CD4-positive, alpha-beta memory T cell (primary cell): ENCODE results near the gene OGFOD3. TPM values are rescaled to one million over a fixed set of nuclear protein-coding genes. Genes with fewer than 3 reads are reported as not detected.
"Not testable (repeated sequence)": the region's sequence is repeated elsewhere in the genome, so short reads cannot be mapped to it uniquely, and the experiment has no call there.

Source experiments
- CTCF ChIA-PET: fragments of 350-600 bp; sonication (Branson Sonifier 250); formaldehyde crosslinking; loops from one replicate; lab custom pipeline; 2021; ENCODE audit warnings: inconsistent platforms; ENCODE audit not compliant: partially characterized antibody; lab: Charles Lee
- POLR2A ChIA-PET: fragments of 350-600 bp; sonication (Branson Sonifier 250); formaldehyde crosslinking; loops from one replicate; lab custom pipeline; 2021; ENCODE audit not compliant: partially characterized antibody; lab: Charles Lee
- DNase-seq, 5 donors: peaks; one replicate each; pipeline versions ENCODE4 v3.0.0 to v3.0.0-alpha.2; 2020 to 2022; ENCODE audit warnings: mixed read lengths in 1 of 5
- H3K27ac ChIP-seq: one replicate; pipeline ENCODE4 v1.7.0; 2013; ENCODE audit warnings: low read depth, low read length
- H3K27me3 ChIP-seq: 2 replicates; pipeline ENCODE4 v1.7.0; 2013; ENCODE audit warnings: mild to moderate bottlenecking, low read length, moderate library complexity; ENCODE audit not compliant: insufficient read depth
- H3K36me3 ChIP-seq: 2 replicates; pipeline ENCODE4 v1.7.0; 2013; ENCODE audit warnings: mild to moderate bottlenecking, low read length, moderate library complexity; ENCODE audit not compliant: insufficient read depth
- H3K4me1 ChIP-seq: 2 replicates; pipeline ENCODE4 v1.7.0; 2013; ENCODE audit warnings: mild to moderate bottlenecking, low read length, moderate library complexity; ENCODE audit not compliant: insufficient read depth
- H3K4me3 ChIP-seq, 2 donors: one replicate each; pipeline ENCODE4 v1.7.0; 2013; ENCODE audit warnings: low read length in 2 of 2, mild to moderate bottlenecking in 1 of 2
- H3K9me3 ChIP-seq, 2 donors: one replicate each; pipeline ENCODE4 v1.7.0; 2013; ENCODE audit warnings: low read length in 2 of 2, control low read depth in 1 of 2; ENCODE audit not compliant: control insufficient read depth in 1 of 2
- H3K27ac Mint-ChIP-seq, 7 donors: one replicate each; pipeline ENCODE4 v1.8.0; 2020 to 2021; ENCODE audit warnings: mixed read lengths in 7 of 7, mild to moderate bottlenecking in 6 of 7, inconsistent platforms in 3 of 7, moderate library complexity in 3 of 7
- H3K27me3 Mint-ChIP-seq, 2 donors: one replicate each; pipeline ENCODE4 v1.8.0; 2020 to 2021; ENCODE audit warnings: mixed read lengths in 2 of 2
- H3K36me3 Mint-ChIP-seq, 2 donors: one replicate each; pipeline ENCODE4 v1.8.0; 2020 to 2021; ENCODE audit warnings: mixed read lengths in 2 of 2, inconsistent platforms in 1 of 2, mild to moderate bottlenecking in 1 of 2
- H3K4me1 Mint-ChIP-seq, 4 donors: one replicate each; pipeline ENCODE4 v1.8.0; 2020 to 2021; ENCODE audit warnings: mixed read lengths in 4 of 4, mild to moderate bottlenecking in 1 of 4
- H3K4me3 Mint-ChIP-seq, 8 donors: one replicate each; pipeline ENCODE4 v1.8.0; 2020 to 2021; ENCODE audit warnings: mixed read lengths in 8 of 8, mild to moderate bottlenecking in 7 of 8, moderate library complexity in 6 of 8, inconsistent platforms in 3 of 8
- H3K9me3 Mint-ChIP-seq, 8 donors: one replicate each; pipeline ENCODE4 v1.8.0; 2020 to 2021; ENCODE audit warnings: mixed read lengths in 8 of 8, mild to moderate bottlenecking in 5 of 8, inconsistent platforms in 3 of 8, moderate library complexity in 1 of 8
- intact Hi-C: fragments of 100-400 bp; cut with micrococcal nuclease; formaldehyde crosslinking; loops from one replicate; pipeline ENCODE4 v1.15.1; 2023
- polyA plus RNA-seq, 2 donors: library from polyadenylated mRNA; unstranded; fragments of 300-500 nt; fragmentation: Illumina TruSeq; gene quantifications; one replicate each; pipeline ENCODE4 v1.2.3, GENCODE V29; 2021
- total RNA-seq, 2 experiments: library from RNA; stranded (reverse); gene quantifications; one replicate each; pipeline ENCODE4 v1.2.3, GENCODE V29; 2021

The OGFOD3 gene
- total and polyA plus RNA-seq, 4 experiments from 2014 or later, result 23.4 to 36.1 (median 29.5) TPM

- DNase-seq, result no peak
- peaks cover 14% of the 10 kb centered on the region for H3K4me1 ChIP-seq
- Mint-ChIP-seq H3K4me3 (no peak overlapping the region), H3K4me1 (peaks cover 2 to 11% (median 7%) of the 10 kb centered on the region in 4 donors), H3K9me3 (no peaks in the 10 kb centered on the region), H3K27ac (no peak overlapping the region), H3K27me3 (peaks cover 9 to 19% of the 10 kb centered on the region in 2 donors), H3K36me3 (no peaks in the 10 kb centered on the region)
- POLR2A ChIA-PET, result no interaction called here
- H3K4me3 ChIP-seq, result no peak overlapping the region
- no peak overlapping the region for H3K27ac ChIP-seq
- H3K36me3 ChIP-seq, result no peaks in the 10 kb centered on the region
- H3K27me3 ChIP-seq, result peaks cover 6% of the 10 kb centered on the region
- intact Hi-C loops, result no loop called here
- H3K9me3 ChIP-seq, result no peaks in the 10 kb centered on the region
- CTCF ChIA-PET, result no interaction called here
Measured at GRCh38 chr17:82366749-82367148, 51.6 kb downstream of the OGFOD3 start.

DNA sequence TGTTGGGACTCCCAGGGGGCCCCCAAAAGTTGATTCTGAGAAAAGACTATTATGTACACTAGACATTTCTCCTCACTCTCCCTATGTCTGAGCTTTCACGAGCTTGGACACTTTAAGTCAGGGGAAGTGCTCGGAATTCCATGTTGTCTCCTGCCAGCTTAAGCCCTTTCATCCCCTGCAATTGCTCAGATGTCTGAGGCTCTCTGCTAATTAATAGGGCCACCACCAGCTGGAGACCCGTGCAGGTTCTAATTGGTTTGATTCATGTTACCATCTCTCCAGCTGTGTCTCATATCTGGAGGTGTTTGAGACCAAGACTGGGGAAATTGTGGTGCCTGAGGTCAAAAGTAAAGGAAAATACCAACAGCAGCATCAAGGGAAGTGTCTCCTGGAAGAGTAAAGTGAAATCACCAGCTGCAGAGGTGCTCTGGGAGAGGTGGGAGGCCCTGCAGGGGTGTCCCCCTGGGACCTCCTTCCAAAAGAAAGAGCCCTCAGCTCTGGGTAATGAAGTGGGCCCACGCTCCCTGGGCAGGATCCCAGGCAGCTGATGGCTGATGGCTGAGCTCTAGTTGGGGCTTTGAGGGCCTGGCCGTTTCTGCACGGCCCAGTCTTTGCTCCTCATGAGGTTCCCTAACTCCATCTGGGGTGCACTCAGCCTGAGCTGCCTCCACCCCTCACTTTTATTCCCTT, 52.6 kb downstream of the OGFOD3 start:
- Histone ChIP-seq H3K9me3 (no peaks in the 10 kb centered on the region), H3K27me3 (peaks cover 5% of the 10 kb centered on the region), H3K27ac (no peak overlapping the region), H3K4me3 (no peak overlapping the region), H3K36me3 (no peaks in the 10 kb centered on the region), H3K4me1 (peaks cover 5% of the 10 kb centered on the region)
- Mint-ChIP-seq H3K36me3 (no peaks in the 10 kb centered on the region), H3K27me3 (peaks cover 4 to 15% of the 10 kb centered on the region in 2 donors), H3K9me3 (no peaks in the 10 kb centered on the region), H3K27ac (no peak overlapping the region), H3K4me3 (no peak overlapping the region), H3K4me1 (peaks cover 0 to 6% (median 2%) of the 10 kb centered on the region in 4 donors)
- intact Hi-C loops, result no loop called here
- DNase-seq, result no peak
- ChIA-PET POLR2A (no interaction called here), CTCF (interaction anchor here (0.6 kb wide), 1 partner anchor 128 kb away, joined by 4 read pairs; no protein-coding TSS in a partner anchor)

DNA sequence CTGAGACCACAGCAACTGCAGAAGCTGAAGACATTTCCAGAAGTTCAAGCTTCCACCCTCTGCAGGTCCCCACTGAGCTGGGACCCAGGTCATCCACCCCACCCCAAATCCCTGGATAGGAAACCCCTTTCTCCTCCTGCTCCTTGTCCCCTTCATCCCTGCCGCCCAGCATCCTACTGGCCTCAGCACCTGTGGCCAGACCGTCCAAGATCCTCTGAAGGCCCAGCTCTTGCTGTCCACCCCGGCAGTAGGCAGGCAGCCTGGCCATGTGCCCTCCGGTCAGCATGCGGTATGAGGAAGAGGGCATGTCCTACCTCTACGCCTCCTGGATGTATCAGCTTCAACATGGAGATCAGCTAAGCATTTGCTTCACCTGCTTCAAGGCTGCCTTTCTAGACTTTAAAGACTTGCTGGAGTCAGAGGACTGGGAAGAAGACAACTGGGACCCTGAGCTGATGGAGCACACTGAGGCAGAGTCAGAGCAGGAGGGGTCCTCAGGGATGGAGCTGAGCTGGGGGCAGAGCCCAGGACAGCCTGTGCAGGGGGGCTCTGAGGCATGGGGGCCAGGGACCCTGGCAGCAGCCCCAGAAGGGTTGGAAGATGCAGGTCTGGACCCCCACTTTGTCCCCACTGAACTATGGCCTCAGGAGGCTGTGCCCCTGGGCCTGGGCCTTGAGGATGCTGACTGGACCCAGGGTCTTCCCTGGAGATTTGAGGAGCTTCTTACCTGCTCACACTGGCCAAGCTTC, 56.3 kb downstream of the OGFOD3 start:
- Mint-ChIP-seq H3K36me3 (no peaks in the 10 kb centered on the region), H3K4me1 (peaks cover 0 to 8% (median 7%) of the 10 kb centered on the region in 4 donors), H3K27ac (peak overlapping the region in 2 of 7 donors; percentile 16 to 44), H3K4me3 (no peak overlapping the region), H3K27me3 (peaks cover 6 to 8% of the 10 kb centered on the region in 2 donors), H3K9me3 (no peaks in the 10 kb centered on the region)
- no peak overlapping the region for H3K4me3 ChIP-seq
- POLR2A ChIA-PET, result no interaction called here
- no peaks in the 10 kb centered on the region for H3K27me3 ChIP-seq
- peaks cover 7% of the 10 kb centered on the region for H3K4me1 ChIP-seq
- intact Hi-C loops, result no loop called here
- no peaks in the 10 kb centered on the region for H3K9me3 ChIP-seq
- no peak for DNase-seq
- no peaks in the 10 kb centered on the region for H3K36me3 ChIP-seq
- CTCF ChIA-PET, result interaction anchor here (1.2 kb wide), 1 partner anchor 11 kb away, joined by 3 read pairs; no protein-coding TSS in a partner anchor
- no peak overlapping the region for H3K27ac ChIP-seq

DNA sequence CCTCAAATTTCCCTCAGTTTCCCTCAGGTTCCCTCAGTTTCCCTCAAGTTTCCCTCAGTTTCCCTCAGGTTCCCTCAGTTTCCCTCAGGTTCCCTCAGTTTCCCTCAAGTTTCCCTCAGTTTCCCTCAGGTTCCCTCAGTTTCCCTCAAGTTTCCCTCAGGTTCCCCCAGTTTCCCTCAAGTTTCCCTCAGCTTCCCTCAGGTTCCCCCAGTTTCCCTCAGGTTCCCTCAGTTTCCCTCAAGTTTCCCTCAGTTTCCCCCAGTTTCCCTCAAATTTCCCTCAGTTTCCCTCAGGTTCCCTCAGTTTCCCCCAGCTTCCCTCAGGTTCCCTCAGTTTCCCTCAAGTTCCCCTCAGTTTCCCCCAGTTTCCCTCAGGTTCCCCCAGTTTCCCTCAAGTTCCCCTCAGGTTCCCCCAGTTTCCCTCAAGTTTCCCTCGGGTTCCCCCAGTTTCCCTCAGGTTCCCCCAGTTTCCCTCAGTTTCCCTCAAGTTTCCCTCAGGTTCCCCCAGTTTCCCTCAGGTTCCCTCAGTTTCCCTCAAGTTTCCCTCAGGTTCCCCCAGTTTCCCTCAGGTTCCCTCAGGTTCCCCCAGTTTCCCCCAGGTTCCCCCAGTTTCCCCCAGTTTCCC, 58.8 kb downstream of the OGFOD3 start:
- not testable (repeated sequence) for H3K36me3 Mint-ChIP-seq, H3K4me1 Mint-ChIP-seq

DNA sequence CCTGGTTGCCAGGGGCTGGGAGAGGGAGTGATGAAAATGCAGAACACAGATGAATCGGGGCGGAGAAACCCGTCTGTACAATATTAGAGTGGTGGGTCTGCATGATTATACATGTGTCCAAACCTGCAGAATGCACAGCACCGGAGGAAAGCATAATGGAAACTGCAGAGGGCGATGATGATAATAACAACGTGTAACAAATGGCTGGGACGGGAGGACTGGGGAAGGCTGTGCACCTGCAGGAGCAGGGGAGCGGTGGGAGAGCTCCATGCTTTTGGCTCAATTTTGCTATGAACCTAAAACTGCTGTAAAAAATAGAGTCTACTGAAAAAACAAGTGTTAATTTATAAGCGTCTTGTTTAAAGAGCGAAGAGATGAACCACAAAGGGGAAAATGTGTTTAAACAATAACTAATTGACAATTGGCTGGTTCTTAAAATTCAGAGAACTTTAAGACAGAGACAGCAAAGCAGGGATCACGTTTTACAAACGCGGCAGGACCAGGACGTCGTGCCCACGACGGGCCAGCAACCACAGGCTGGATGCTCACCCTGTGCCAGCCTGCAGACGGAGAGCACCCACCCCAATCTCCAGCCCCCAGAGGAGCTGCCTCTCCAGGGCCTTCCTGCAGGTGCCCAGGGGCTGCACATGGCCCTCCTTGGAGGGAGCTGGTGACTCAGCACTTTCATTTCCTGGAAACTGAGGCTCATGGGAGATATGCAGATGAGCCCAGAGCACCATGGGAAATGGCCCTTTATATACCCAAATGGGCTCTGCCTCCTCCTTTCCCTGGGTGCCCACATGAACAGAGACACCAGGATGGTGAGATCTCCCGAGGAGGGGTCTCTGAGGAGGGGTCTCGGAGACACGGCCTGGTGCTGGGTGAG, 59.7 kb downstream of the OGFOD3 start, which contains the start of gene TEX19:
TSS of gene TEX19 (plus strand) at position 783 of the 886 bp plus-strand sequence. CDS start 2,904 bp downstream, outside the sequence.
- Mint-ChIP-seq H3K27me3 (peaks cover 6 to 14% of the 10 kb centered on the region in 2 donors), H3K9me3 (no peaks in the 10 kb centered on the region), H3K4me1 (peaks cover 0 to 8% (median 7%) of the 10 kb centered on the region in 4 donors), H3K36me3 (no peaks in the 10 kb centered on the region), H3K27ac (peak within 1 kb of the TSS in 3 of 7 donors; percentile 25 to 65 (median 62)), H3K4me3 (peak within 1 kb of the TSS in 4 of 8 donors; percentile 3 to 60 (median 48))
- intact Hi-C loops, result loop anchor here (10.0 kb wide), 1 partner anchor 416 kb away; no protein-coding TSS in a partner anchor
- H3K4me1 ChIP-seq, result peaks cover 7% of the 10 kb centered on the region
- ChIA-PET POLR2A (no interaction called here), CTCF (interaction anchor here (0.6 to 1.9 kb wide), 2 partner anchors 55 to 370 kb away, joined by 3 to 5 read pairs; no protein-coding TSS in a partner anchor)
- DNase-seq, result no peak
- H3K27ac ChIP-seq, result no peak within 1 kb of the TSS
- H3K9me3 ChIP-seq, result no peaks in the 10 kb centered on the region
- no peak within 1 kb of the TSS for H3K4me3 ChIP-seq
- H3K36me3 ChIP-seq, result no peaks in the 10 kb centered on the region
- no peaks in the 10 kb centered on the region for H3K27me3 ChIP-seq

More for the DNA sequence above, 58.8 kb downstream of the OGFOD3 start:
- H3K4me3 Mint-ChIP-seq, H3K27ac ChIP-seq, H3K27ac Mint-ChIP-seq, POLR2A ChIA-PET, DNase-seq, H3K9me3 ChIP-seq, H3K27me3 ChIP-seq, H3K4me3 ChIP-seq, H3K9me3 Mint-ChIP-seq, H3K36me3 ChIP-seq, CTCF ChIA-PET, H3K4me1 ChIP-seq: not testable (repeated sequence)
- intact Hi-C loops, result loop anchor here (10.0 kb wide), 1 partner anchor 415 kb away; no protein-coding TSS in a partner anchor
- H3K27me3 Mint-ChIP-seq, result peaks cover 6 to 14% of the 10 kb centered on the region in 2 donors

- H3K4me1 Mint-ChIP-seq, result peaks cover 0 to 8% (median 7%) of the 10 kb centered on the region in 4 donors
- POLR2A ChIA-PET, result no interaction called here
- H3K9me3 Mint-ChIP-seq, result no peaks in the 10 kb centered on the region
- no peak overlapping the region for H3K27ac Mint-ChIP-seq
- no peaks in the 10 kb centered on the region for H3K27me3 ChIP-seq
- no peak for DNase-seq
- no peaks in the 10 kb centered on the region for H3K36me3 ChIP-seq
- CTCF ChIA-PET, result interaction anchor here (1.0 to 1.9 kb wide), 3 partner anchors 57 to 170 kb away, joined by 3 to 5 read pairs (median 3); no protein-coding TSS in a partner anchor
- H3K27ac ChIP-seq, result no peak overlapping the region
- intact Hi-C loops, result loop anchor here (10.0 kb wide), 1 partner anchor 417 kb away; no protein-coding TSS in a partner anchor
- H3K9me3 ChIP-seq, result no peaks in the 10 kb centered on the region
- H3K4me3 Mint-ChIP-seq, result no peak overlapping the region
- no peaks in the 10 kb centered on the region for H3K36me3 Mint-ChIP-seq
- H3K4me1 ChIP-seq, result peaks cover 7% of the 10 kb centered on the region
- no peak overlapping the region for H3K4me3 ChIP-seq
- H3K27me3 Mint-ChIP-seq, result peaks cover 6 to 14% of the 10 kb centered on the region in 2 donors
Measured at GRCh38 chr17:82357394-82357793, 61.0 kb downstream of the OGFOD3 start.
